NCI-H2196 (cell line): ENCODE data around the gene COL23A1.

Source experiments
- DNase-seq: peaks from one replicate; lab custom pipeline; 2025; ENCODE audit not compliant: unreplicated experiment; lab: John Stamatoyannopoulos, UW

Gene COL23A1

GRCh38 chr5:178535299-178536175 is 54.7 kb downstream of the COL23A1 start:
- DNase-seq, result no peak

- no peak for DNase-seq
Observed at GRCh38 chr5:178533136-178533535, 57.1 kb downstream of the COL23A1 start.

GRCh38 chr5:178532666-178533065 is 57.5 kb downstream of the COL23A1 start:
- DNase-seq, result no peak

- DNase-seq, result no peak
Observed at GRCh38 chr5:178532236-178532635, 58.0 kb downstream of the COL23A1 start.

GRCh38 chr5:178531786-178532185 is 58.4 kb downstream of the COL23A1 start:
- DNase-seq, result no peak

GRCh38 chr5:178530526-178530925 is 59.7 kb downstream of the COL23A1 start:
- no peak for DNase-seq

- no peak for DNase-seq
Observed at GRCh38 chr5:178529080-178529479, 61.1 kb downstream of the COL23A1 start.

GRCh38 chr5:178527458-178528307 is 62.5 kb downstream of the COL23A1 start:
- no peak for DNase-seq

- DNase-seq, result no peak
Observed at GRCh38 chr5:178526773-178527457, 63.3 kb downstream of the COL23A1 start.

- no peak for DNase-seq
Observed at GRCh38 chr5:178525906-178526732, 64.1 kb downstream of the COL23A1 start.

- DNase-seq, result no peak
Observed at GRCh38 chr5:178524093-178524882, 65.9 kb downstream of the COL23A1 start.

- no peak for DNase-seq
Observed at GRCh38 chr5:178522361-178522760, 67.8 kb downstream of the COL23A1 start.

GRCh38 chr5:178520851-178521250 is 69.3 kb downstream of the COL23A1 start:
- DNase-seq, result no peak

GRCh38 chr5:178519804-178520203 is 70.4 kb downstream of the COL23A1 start:
- no peak for DNase-seq

GRCh38 chr5:178519155-178519554 is 71.0 kb downstream of the COL23A1 start:
- DNase-seq, result no peak

GRCh38 chr5:178516504-178517235 is 73.5 kb downstream of the COL23A1 start:
- DNase-seq, result no peak

- no peak for DNase-seq
Observed at GRCh38 chr5:178515776-178516503, 74.3 kb downstream of the COL23A1 start.

- DNase-seq, result no peak
Observed at GRCh38 chr5:178514851-178515418, 75.3 kb downstream of the COL23A1 start.
